Measurements from ENCODE around the gene ZNF385A. TPM values are rescaled to one million over a fixed set of nuclear protein-coding genes. Genes with fewer than 3 reads are reported as not detected.

ZNF385A gene
- total and polyA plus RNA-seq, 9 of the 15 experiments (the other 6 are each of a cell fraction or from before 2014, with no cell fraction given) = 1.0 to 111 (median 7.7) TPM

DNA sequence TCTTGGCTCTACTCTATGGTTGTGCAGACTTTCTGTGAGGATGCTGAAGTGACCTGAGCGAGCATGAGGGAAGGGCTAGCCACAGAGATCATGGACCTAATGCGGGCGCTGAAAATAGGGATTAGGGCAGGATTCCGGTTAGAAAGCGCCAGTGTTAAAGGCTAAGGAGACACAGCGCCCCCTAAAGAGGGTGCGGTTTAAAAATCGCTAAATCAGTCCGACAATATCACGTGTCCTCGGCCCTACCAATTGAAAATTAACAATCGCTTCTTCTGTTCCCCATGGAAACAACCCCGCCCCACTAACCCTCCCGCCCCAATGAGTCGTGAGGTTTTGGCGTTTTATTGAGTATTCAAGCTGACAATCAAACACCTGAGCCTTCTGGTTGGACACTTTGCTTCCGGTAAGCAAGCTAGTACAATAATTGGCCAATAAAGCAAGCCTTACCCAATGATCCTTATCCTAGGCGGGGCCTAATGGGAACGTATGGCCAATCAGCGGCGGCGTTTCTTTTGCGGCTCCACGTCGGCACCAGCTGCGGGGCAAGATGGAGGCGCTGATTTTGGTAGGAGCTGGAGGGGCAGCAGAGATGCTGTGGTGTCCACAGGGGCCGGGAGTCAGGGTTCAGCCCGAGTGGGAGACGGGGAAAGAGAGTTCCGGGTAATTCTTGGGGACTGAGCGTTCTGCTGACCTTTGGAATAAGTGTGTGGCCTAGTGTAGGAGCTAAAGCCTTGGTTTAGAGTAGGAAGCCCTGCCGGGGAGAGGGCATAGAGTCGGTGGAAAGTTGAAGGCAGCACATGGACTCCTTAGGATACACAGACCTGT, 59.7 kb downstream of the ZNF385A start, which contains the start of gene COPZ1 (continued):
- TF ChIP-seq, protein P1, sequence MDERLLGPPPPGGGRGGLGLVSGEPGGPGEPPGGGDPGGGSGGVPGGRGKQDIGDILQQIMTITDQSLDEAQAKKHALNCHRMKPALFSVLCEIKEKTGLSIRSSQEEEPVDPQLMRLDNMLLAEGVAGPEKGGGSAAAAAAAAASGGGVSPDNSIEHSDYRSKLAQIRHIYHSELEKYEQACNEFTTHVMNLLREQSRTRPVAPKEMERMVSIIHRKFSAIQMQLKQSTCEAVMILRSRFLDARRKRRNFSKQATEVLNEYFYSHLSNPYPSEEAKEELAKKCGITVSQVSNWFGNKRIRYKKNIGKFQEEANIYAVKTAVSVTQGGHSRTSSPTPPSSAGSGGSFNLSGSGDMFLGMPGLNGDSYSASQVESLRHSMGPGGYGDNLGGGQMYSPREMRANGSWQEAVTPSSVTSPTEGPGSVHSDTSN (CRISPR knock-in tag; IDR thresholded peaks at IDR 0.05; ENCODE audit: low read depth) = no peak; the same call in 1 of the 2 replicates
- TF ChIP-seq, protein P1 (tag; conservative IDR thresholded peaks at IDR 0.05; ENCODE audit: low read depth) = peak; percentile 95
- TF ChIP-seq HDGF (IDR thresholded peaks at IDR 0.05) = peak; percentile 66; the same call in 1 of the 2 replicates
- TF ChIP-seq ZBTB17 (CRISPR knock-in tag; IDR thresholded peaks at IDR 0.05) = 0 out of 2 replicates have a peak, but pooled peaks have one; percentile 51
- TF ChIP-seq, protein P2, sequence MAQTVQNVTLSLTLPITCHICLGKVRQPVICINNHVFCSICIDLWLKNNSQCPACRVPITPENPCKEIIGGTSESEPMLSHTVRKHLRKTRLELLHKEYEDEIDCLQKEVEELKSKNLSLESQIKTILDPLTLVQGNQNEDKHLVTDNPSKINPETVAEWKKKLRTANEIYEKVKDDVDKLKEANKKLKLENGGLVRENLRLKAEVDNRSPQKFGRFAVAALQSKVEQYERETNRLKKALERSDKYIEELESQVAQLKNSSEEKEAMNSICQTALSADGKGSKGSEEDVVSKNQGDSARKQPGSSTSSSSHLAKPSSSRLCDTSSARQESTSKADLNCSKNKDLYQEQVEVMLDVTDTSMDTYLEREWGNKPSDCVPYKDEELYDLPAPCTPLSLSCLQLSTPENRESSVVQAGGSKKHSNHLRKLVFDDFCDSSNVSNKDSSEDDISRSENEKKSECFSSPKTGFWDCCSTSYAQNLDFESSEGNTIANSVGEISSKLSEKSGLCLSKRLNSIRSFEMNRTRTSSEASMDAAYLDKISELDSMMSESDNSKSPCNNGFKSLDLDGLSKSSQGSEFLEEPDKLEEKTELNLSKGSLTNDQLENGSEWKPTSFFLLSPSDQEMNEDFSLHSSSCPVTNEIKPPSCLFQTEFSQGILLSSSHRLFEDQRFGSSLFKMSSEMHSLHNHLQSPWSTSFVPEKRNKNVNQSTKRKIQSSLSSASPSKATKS (CRISPR knock-in tag; IDR thresholded peaks at IDR 0.05) = no peak
- TF ChIP-seq, protein P3, sequence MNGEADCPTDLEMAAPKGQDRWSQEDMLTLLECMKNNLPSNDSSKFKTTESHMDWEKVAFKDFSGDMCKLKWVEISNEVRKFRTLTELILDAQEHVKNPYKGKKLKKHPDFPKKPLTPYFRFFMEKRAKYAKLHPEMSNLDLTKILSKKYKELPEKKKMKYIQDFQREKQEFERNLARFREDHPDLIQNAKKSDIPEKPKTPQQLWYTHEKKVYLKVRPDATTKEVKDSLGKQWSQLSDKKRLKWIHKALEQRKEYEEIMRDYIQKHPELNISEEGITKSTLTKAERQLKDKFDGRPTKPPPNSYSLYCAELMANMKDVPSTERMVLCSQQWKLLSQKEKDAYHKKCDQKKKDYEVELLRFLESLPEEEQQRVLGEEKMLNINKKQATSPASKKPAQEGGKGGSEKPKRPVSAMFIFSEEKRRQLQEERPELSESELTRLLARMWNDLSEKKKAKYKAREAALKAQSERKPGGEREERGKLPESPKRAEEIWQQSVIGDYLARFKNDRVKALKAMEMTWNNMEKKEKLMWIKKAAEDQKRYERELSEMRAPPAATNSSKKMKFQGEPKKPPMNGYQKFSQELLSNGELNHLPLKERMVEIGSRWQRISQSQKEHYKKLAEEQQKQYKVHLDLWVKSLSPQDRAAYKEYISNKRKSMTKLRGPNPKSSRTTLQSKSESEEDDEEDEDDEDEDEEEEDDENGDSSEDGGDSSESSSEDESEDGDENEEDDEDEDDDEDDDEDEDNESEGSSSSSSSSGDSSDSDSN (IDR thresholded peaks at IDR 0.05; ENCODE audit: borderline replicate concordance in 1 of 2, low read depth in 2 of 2, low read length in 2 of 2) = peak; percentile 84 to 97
- no peak for TF ChIP-seq GABPB1 (CRISPR knock-in tag; IDR thresholded peaks at IDR 0.05)
- TF ChIP-seq, protein P4, sequence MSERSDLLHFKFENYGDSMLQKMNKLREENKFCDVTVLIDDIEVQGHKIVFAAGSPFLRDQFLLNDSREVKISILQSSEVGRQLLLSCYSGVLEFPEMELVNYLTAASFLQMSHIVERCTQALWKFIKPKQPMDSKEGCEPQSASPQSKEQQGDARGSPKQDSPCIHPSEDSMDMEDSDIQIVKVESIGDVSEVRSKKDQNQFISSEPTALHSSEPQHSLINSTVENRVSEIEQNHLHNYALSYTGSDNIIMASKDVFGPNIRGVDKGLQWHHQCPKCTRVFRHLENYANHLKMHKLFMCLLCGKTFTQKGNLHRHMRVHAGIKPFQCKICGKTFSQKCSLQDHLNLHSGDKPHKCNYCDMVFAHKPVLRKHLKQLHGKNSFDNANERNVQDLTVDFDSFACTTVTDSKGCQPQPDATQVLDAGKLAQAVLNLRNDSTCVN (CRISPR knock-in tag; IDR thresholded peaks at IDR 0.05) = peak; percentile 95
- no peak; the same call in 1 of the 2 replicates for TF ChIP-seq NCOR1 (IDR thresholded peaks at IDR 0.05)
- TF ChIP-seq BACH1 (tag; IDR thresholded peaks at IDR 0.05) = 0 out of 2 replicates have a peak, but pooled peaks have one; percentile 23
- TF ChIP-seq ZNF41 (CRISPR knock-in tag; conservative IDR thresholded peaks at IDR 0.05) = 0 out of 2 replicates have a peak, but pooled peaks have one; percentile 32
- TF ChIP-seq, protein P5, sequence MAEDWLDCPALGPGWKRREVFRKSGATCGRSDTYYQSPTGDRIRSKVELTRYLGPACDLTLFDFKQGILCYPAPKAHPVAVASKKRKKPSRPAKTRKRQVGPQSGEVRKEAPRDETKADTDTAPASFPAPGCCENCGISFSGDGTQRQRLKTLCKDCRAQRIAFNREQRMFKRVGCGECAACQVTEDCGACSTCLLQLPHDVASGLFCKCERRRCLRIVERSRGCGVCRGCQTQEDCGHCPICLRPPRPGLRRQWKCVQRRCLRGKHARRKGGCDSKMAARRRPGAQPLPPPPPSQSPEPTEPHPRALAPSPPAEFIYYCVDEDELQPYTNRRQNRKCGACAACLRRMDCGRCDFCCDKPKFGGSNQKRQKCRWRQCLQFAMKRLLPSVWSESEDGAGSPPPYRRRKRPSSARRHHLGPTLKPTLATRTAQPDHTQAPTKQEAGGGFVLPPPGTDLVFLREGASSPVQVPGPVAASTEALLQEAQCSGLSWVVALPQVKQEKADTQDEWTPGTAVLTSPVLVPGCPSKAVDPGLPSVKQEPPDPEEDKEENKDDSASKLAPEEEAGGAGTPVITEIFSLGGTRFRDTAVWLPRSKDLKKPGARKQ (CRISPR knock-in tag; IDR thresholded peaks at IDR 0.05) = no peak
- peak; percentile 65 for TF ChIP-seq HCFC1 (IDR thresholded peaks at IDR 0.05; ENCODE audit: low read depth, low read length)
- TF ChIP-seq SMAD4 (CRISPR knock-in tag; conservative IDR thresholded peaks at IDR 0.05) = no peak; the same call in 1 of the 2 replicates
- peak; percentile 93 for TF ChIP-seq POLR2B (IDR thresholded peaks at IDR 0.05; ENCODE audit: low read depth, partially characterized antibody)
- TF ChIP-seq POLR2A (conservative IDR thresholded peaks at IDR 0.05) = peak; percentile 97
- TF ChIP-seq CREM (IDR thresholded peaks at IDR 0.05; ENCODE audit: low read depth) = peak; percentile 87
